C4-2B (cell line): ENCODE data around the gene NASP.

Experiments
- CTCF ChIP-seq: fragments of 450-650 bp; conservative IDR thresholded peaks from 2 replicates; pipeline ENCODE4 v1.5.1; 2017; ENCODE audit warnings: mild to moderate bottlenecking
- ZFX ChIP-seq: fragments of 450-650 bp; IDR thresholded peaks from 2 replicates; pipeline ENCODE4 v1.6.1; 2017

GRCh38 chr1:45541193-45541592, 42.6 kb upstream of the NASP start:
- TF ChIP-seq CTCF (no peak), ZFX (no peak)
